ENCODE measurements around the gene LIPT2.

DNA sequence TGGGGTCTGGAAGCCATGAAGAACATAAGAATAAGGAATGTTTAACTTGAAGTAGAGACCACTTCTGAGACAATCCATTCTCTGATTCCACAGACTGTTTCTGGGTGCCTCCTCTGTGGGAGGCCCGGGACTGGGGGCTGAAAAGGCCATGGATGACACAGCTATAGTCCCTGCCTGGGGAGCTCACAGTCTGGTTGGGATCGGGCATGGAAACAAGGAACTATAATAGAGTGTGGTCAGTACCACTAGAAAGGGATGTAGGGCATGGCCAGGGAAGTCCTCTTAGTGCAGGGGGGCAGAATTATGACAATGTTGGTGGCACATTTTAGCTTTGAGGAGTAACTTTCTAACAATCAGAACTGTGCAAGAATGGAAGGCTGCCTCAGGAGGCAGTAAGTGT, 17.0 kb downstream of the LIPT2 start:
- TF ChIP-seq, protein P1, sequence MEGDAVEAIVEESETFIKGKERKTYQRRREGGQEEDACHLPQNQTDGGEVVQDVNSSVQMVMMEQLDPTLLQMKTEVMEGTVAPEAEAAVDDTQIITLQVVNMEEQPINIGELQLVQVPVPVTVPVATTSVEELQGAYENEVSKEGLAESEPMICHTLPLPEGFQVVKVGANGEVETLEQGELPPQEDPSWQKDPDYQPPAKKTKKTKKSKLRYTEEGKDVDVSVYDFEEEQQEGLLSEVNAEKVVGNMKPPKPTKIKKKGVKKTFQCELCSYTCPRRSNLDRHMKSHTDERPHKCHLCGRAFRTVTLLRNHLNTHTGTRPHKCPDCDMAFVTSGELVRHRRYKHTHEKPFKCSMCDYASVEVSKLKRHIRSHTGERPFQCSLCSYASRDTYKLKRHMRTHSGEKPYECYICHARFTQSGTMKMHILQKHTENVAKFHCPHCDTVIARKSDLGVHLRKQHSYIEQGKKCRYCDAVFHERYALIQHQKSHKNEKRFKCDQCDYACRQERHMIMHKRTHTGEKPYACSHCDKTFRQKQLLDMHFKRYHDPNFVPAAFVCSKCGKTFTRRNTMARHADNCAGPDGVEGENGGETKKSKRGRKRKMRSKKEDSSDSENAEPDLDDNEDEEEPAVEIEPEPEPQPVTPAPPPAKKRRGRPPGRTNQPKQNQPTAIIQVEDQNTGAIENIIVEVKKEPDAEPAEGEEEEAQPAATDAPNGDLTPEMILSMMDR (IDR thresholded peaks at IDR 0.05) = no peak
- TF ChIP-seq POLR2A (IDR thresholded peaks at IDR 0.05) = no peak
